H9 (cell line): ENCODE measurements around the gene LRPAP1. TPM values are rescaled to one million over a fixed set of nuclear protein-coding genes. Genes with fewer than 3 reads are reported as not detected.

Experiments
- DNase-seq: peaks from one replicate; pipeline ENCODE4 v3.0.0-alpha.2; 2017
- H2AFZ ChIP-seq: one replicate; pipeline ENCODE4 v1.6.1; 2013; ENCODE audit warnings: mild to moderate bottlenecking, low read length, control low read depth, moderate library complexity
- H2AK5ac ChIP-seq: 2 replicates; pipeline ENCODE4 v1.6.1; 2013; ENCODE audit warnings: low read length, control low read depth, mixed read lengths; ENCODE audit not compliant: insufficient read length
- H2BK120ac ChIP-seq: one replicate; pipeline ENCODE4 v1.6.1; 2013; ENCODE audit warnings: low read depth, mild to moderate bottlenecking, low read length, control low read depth, inconsistent platforms; ENCODE audit not compliant: poor library complexity, severe bottlenecking
- H2BK12ac ChIP-seq: 2 replicates; pipeline ENCODE4 v1.6.1; 2013; ENCODE audit warnings: low read length, control low read depth, mixed read lengths, low read depth; ENCODE audit not compliant: insufficient read length
- H2BK15ac ChIP-seq: 2 replicates; pipeline ENCODE4 v1.6.1; 2013; ENCODE audit warnings: low read depth, low read length, control low read depth
- H2BK20ac ChIP-seq: one replicate; pipeline ENCODE4 v1.6.1; 2013; ENCODE audit warnings: low read depth, mild to moderate bottlenecking, low read length, control low read depth, inconsistent platforms; ENCODE audit not compliant: poor library complexity, severe bottlenecking
- H2BK5ac ChIP-seq: 2 replicates; pipeline ENCODE4 v1.6.1; 2013; ENCODE audit warnings: low read length, control low read depth, mixed read lengths; ENCODE audit not compliant: insufficient read length
- H3K14ac ChIP-seq: 2 replicates; pipeline ENCODE4 v1.6.1; 2013; ENCODE audit warnings: low read length, control low read depth; ENCODE audit not compliant: insufficient read depth
- H3K18ac ChIP-seq: 2 replicates; pipeline ENCODE4 v1.6.1; 2013; ENCODE audit warnings: low read depth, mild to moderate bottlenecking, mixed read lengths, low read length, control low read depth; ENCODE audit not compliant: insufficient read length
- H3K23ac ChIP-seq: 2 replicates; pipeline ENCODE4 v1.6.1; 2013; ENCODE audit warnings: low read length, control low read depth, mixed read lengths, low read depth; ENCODE audit not compliant: insufficient read length
- H3K23me2 ChIP-seq: 2 replicates; pipeline ENCODE4 v1.6.1; 2013; ENCODE audit warnings: low read depth, mild to moderate bottlenecking, mixed read lengths, low read length, control low read depth; ENCODE audit not compliant: insufficient read length, poor library complexity, severe bottlenecking
- H3K27ac ChIP-seq: 2 replicates; pipeline ENCODE4 v1.5.1; 2013; ENCODE audit warnings: low read length, control low read depth, mixed read lengths, low read depth; ENCODE audit not compliant: insufficient read length
- H3K27me3 ChIP-seq: 2 replicates; pipeline ENCODE4 v1.6.1; 2013; ENCODE audit warnings: low read length, control low read depth, inconsistent platforms; ENCODE audit not compliant: insufficient read depth
- H3K4ac ChIP-seq: 2 replicates; pipeline ENCODE4 v1.6.1; 2013; ENCODE audit warnings: low read depth, mild to moderate bottlenecking, control low read depth, inconsistent platforms, low read length, moderate library complexity
- H3K4me1 ChIP-seq: 2 replicates; pipeline ENCODE4 v1.6.1; 2013; ENCODE audit warnings: low read length, control low read depth, inconsistent platforms; ENCODE audit not compliant: insufficient read depth
- H3K4me2 ChIP-seq: 2 replicates; pipeline ENCODE4 v1.6.1; 2013; ENCODE audit warnings: low read length, control low read depth, mixed read lengths; ENCODE audit not compliant: insufficient read length, insufficient read depth
- H3K56ac ChIP-seq: 2 replicates; pipeline ENCODE4 v1.6.1; 2013; ENCODE audit warnings: low read depth, mild to moderate bottlenecking, mixed read lengths, low read length, control low read depth; ENCODE audit not compliant: insufficient read length
- H3K79me1 ChIP-seq: 2 replicates; pipeline ENCODE4 v1.6.1; 2013; ENCODE audit warnings: low read depth, mild to moderate bottlenecking, moderate library complexity, low read length, control low read depth, inconsistent platforms; ENCODE audit not compliant: insufficient read depth, poor library complexity, severe bottlenecking
- H3K79me2 ChIP-seq: 2 replicates; pipeline ENCODE4 v1.6.1; 2013; ENCODE audit warnings: low read length, control low read depth, inconsistent platforms; ENCODE audit not compliant: insufficient read depth
- H3K9ac ChIP-seq: 2 replicates; pipeline ENCODE4 v1.6.1; 2013; ENCODE audit warnings: low read length, control low read depth, mixed read lengths; ENCODE audit not compliant: insufficient read length; ENCODE audit errors: extremely low read depth
- H3K9me3 ChIP-seq: one replicate; pipeline ENCODE4 v1.6.1; 2013; ENCODE audit warnings: low read depth, low read length, inconsistent platforms; ENCODE audit not compliant: control insufficient read depth
- H3T11ph ChIP-seq: one replicate; pipeline ENCODE4 v1.6.1; 2013; ENCODE audit warnings: mild to moderate bottlenecking, low read length, control low read depth, inconsistent platforms
- H4K20me1 ChIP-seq: one replicate; pipeline ENCODE4 v1.6.1; 2013; ENCODE audit not compliant: control insufficient read depth, insufficient read length, insufficient read depth
- H4K5ac ChIP-seq: 2 replicates; pipeline ENCODE4 v1.6.1; 2013; ENCODE audit warnings: low read depth, mild to moderate bottlenecking, mixed read lengths, low read length, control low read depth; ENCODE audit not compliant: insufficient read length
- H4K8ac ChIP-seq: replicated peaks from 2 replicates; pipeline ENCODE4 v1.6.1; 2013; ENCODE audit warnings: low read length, control low read depth, mixed read lengths, low read depth; ENCODE audit not compliant: insufficient read length
- H4K91ac ChIP-seq: 2 replicates; pipeline ENCODE4 v1.6.1; 2013; ENCODE audit warnings: low read depth, mild to moderate bottlenecking, moderate library complexity, mixed read lengths, low read length, control low read depth; ENCODE audit not compliant: insufficient read length
- H3K27ac Mint-ChIP-seq, 3 experiments: 2 replicates in 2 of 3; 3 replicates in 1 of 3; pipeline ENCODE4 v1.8.0; 2020 to 2021; ENCODE audit warnings: mixed read lengths in 3 of 3, mild to moderate bottlenecking in 1 of 3, moderate library complexity in 1 of 3
- H3K27me3 Mint-ChIP-seq: 2 replicates; pipeline ENCODE4 v1.8.0; 2021; ENCODE audit warnings: low read depth, mild to moderate bottlenecking, moderate library complexity, mixed read lengths
- H3K36me3 Mint-ChIP-seq, 3 experiments: 2 replicates in 2 of 3; 3 replicates in 1 of 3; pipeline ENCODE4 v1.8.0; 2020 to 2021; ENCODE audit warnings: low read depth in 3 of 3, mixed read lengths in 3 of 3; ENCODE audit not compliant: insufficient read depth in 1 of 3
- H3K4me1 Mint-ChIP-seq, 2 experiments: 2 replicates each; pipeline ENCODE4 v1.8.0; 2020; ENCODE audit warnings: mixed read lengths in 2 of 2
- H3K4me3 Mint-ChIP-seq, 2 experiments: 2 replicates in 1 of 2; 3 replicates in 1 of 2; pipeline ENCODE4 v1.8.0; 2020 to 2021; ENCODE audit warnings: mild to moderate bottlenecking in 2 of 2, mixed read lengths in 2 of 2, moderate library complexity in 1 of 2
- H3K9me3 Mint-ChIP-seq, 2 experiments: 2 replicates in 1 of 2; 3 replicates in 1 of 2; pipeline ENCODE4 v1.8.0; 2020; ENCODE audit warnings: mild to moderate bottlenecking in 2 of 2, mixed read lengths in 2 of 2, moderate library complexity in 1 of 2
- CTCF ChIP-seq: fragments of 200-600 bp; sonication (generic); conservative IDR thresholded peaks from 3 replicates; pipeline ENCODE4 v1.8.0; 2021; ENCODE audit warnings: antibody characterized with exemption, mild to moderate bottlenecking
- WGBS: extraction: QIAGEN DNeasy Blood & Tissue Kit; methylation state at CpG from one replicate; pipeline ENCODE4 v1.1.7; 2013; ENCODE audit warnings: missing lambda C conversion rate, low lambda C conversion rate, mixed read lengths; ENCODE audit not compliant: insufficient read length; ENCODE audit errors: extremely low coverage; 5-methylcytosine and 5-hydroxymethylcytosine counted together
- total RNA-seq: library from RNA; stranded (reverse); gene quantifications from 2 replicates; pipeline ENCODE4 v1.2.1, GENCODE V29; 2021

The LRPAP1 gene
- total RNA-seq, 1 experiment from 2014 or later = 85.9 TPM

- Mint-ChIP-seq H3K36me3 (peaks cover 0 to 5% (median 0%) of the 10 kb centered on the region in 3 experiments; a peak in 1 of 7 replicates), H3K4me1 (peaks cover 9 to 10% of the 10 kb centered on the region in 2 experiments; a peak in 2 of 4 replicates), H3K4me3 (no peak overlapping the region), H3K9me3 (0 out of 5 replicates have a peak, but pooled peaks cover 0 to 2% of the 10 kb centered on the region in 2 experiments), H3K27me3 (peaks cover 77% of the 10 kb centered on the region), H3K27ac (no peak overlapping the region)
- H3K9me3 ChIP-seq = no peaks in the 10 kb centered on the region
- H3K9ac ChIP-seq = no peak overlapping the region
- H2BK12ac ChIP-seq = no peak overlapping the region
- no peak for DNase-seq
- no peak overlapping the region for H4K8ac ChIP-seq
- no peak overlapping the region for H2AFZ ChIP-seq
- no peak overlapping the region for H2AK5ac ChIP-seq
- H3K56ac ChIP-seq = no peak overlapping the region
- H4K5ac ChIP-seq = no peak overlapping the region
- H3K14ac ChIP-seq = no peak overlapping the region
- H3K4me2 ChIP-seq = no peak overlapping the region
- peaks cover 2% of the 10 kb centered on the region; the same call in 1 of the 2 replicates for H3K27me3 ChIP-seq
- H2BK120ac ChIP-seq = no peak overlapping the region
- H3T11ph ChIP-seq = no peak overlapping the region
- H2BK15ac ChIP-seq = no peak overlapping the region
- no peak overlapping the region for H2BK5ac ChIP-seq
- H3K4me1 ChIP-seq = no peaks in the 10 kb centered on the region
- H3K79me2 ChIP-seq = no peaks in the 10 kb centered on the region
- no CpG with 5 or more reads among the region's 10 CpGs for WGBS
- TF ChIP-seq CTCF = no peak
- no peak overlapping the region for H3K23ac ChIP-seq
- no peaks in the 10 kb centered on the region for H3K23me2 ChIP-seq
- no peak overlapping the region for H4K91ac ChIP-seq
- H4K20me1 ChIP-seq = no peaks in the 10 kb centered on the region
- H3K18ac ChIP-seq = no peak overlapping the region
- H3K27ac ChIP-seq = no peak overlapping the region
- no peak overlapping the region for H3K4ac ChIP-seq
- no peak overlapping the region for H2BK20ac ChIP-seq
- no peaks in the 10 kb centered on the region for H3K79me1 ChIP-seq
These were observed 69.9 kb downstream of the LRPAP1 start for GRCh38 chr4:3462321-3462789.
